AG09309 (cell line): Measurements from ENCODE around the gene PTCRA.
"Not testable (repeated sequence)": the region's sequence is repeated elsewhere in the genome, so short reads cannot be mapped to it uniquely, and the experiment has no call there.

Experiments used
- DNase-seq: peaks from one replicate; pipeline ENCODE4 v3.0.0-alpha.2; 2010; ENCODE audit warnings: low read depth
- H3K4me3 ChIP-seq: 2 replicates; pipeline ENCODE4 v1.5.1; 2011; ENCODE audit warnings: mild to moderate bottlenecking, low read depth, low read length, moderate library complexity; ENCODE audit not compliant: control insufficient read depth
- TF ChIP-seq, protein P1 (sequence below): IDR thresholded peaks from 2 replicates; pipeline ENCODE4 v1.5.1; 2011; ENCODE audit warnings: mild to moderate bottlenecking, low read depth, low read length, inconsistent platforms; ENCODE audit not compliant: insufficient read depth, control insufficient read depth; ENCODE audit errors: missing control alignments

PTCRA gene

DNA sequence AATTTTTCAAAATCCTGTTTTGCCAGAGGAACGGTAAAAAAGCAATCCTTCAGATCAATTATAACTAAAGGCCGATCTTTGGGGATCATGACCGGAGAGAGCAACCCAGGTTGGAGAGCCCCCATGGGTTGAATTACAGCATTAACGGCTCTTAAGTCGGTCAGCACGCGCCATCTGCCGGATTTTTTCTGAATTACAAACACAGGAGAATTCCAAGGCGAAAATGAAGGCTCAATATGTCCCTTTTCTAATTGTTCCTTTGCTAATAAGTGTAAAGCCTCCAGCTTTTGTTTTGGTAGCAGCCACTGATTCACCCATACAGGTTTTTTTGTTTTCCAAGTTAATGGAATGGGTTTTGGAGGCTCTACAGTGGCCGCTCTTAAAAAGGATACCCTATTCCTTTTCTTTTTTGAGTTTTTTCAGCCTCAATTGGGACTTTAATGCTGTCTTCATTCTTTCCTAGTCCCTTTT is 16.9 kb upstream of the PTCRA start:
- H3K4me3 ChIP-seq = no peak overlapping the region
- TF ChIP-seq, protein P1, sequence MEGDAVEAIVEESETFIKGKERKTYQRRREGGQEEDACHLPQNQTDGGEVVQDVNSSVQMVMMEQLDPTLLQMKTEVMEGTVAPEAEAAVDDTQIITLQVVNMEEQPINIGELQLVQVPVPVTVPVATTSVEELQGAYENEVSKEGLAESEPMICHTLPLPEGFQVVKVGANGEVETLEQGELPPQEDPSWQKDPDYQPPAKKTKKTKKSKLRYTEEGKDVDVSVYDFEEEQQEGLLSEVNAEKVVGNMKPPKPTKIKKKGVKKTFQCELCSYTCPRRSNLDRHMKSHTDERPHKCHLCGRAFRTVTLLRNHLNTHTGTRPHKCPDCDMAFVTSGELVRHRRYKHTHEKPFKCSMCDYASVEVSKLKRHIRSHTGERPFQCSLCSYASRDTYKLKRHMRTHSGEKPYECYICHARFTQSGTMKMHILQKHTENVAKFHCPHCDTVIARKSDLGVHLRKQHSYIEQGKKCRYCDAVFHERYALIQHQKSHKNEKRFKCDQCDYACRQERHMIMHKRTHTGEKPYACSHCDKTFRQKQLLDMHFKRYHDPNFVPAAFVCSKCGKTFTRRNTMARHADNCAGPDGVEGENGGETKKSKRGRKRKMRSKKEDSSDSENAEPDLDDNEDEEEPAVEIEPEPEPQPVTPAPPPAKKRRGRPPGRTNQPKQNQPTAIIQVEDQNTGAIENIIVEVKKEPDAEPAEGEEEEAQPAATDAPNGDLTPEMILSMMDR = peak; percentile 56
- DNase-seq = no peak

DNA sequence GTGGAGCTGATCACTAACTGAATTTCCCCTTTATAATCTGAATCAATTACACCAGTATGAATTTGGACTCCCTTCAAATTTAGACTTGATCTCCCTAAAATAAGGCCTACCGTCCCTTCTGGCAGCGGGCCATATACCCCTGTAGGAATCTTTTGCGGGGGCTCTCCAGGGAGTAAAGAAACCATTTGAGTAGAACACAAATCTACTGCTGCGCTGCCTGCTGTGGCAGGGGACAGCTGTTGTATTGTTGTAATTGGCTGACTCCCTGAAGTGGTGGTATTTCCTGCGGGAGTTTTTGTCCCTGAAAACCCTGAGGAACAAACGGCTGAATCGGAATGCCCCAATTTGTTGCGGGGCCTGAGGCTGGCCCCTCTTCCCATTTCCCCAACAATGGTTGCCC is 16.0 kb upstream of the PTCRA start:
- no peak for DNase-seq
- no peak overlapping the region for H3K4me3 ChIP-seq
- TF ChIP-seq, protein P1 = no peak

DNA sequence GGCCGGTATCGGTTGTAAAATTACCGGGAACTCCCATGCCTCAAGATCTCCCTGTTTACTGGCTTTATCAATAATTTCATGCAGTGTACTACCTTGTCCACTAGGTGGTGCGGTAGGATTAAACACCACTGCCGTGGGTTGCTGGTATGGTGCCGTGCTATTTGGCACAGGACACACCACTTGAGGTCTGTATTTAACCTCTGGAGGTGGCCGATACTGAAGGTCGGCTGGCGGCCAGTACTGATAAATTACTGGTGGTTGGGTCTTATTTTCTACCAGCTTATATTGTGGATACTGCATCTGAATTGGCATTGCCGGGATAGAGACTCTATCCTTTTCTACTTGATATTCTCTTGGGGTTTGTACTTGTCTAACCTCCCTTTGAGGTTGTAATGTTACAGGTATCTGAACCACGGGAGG is 14.3 kb upstream of the PTCRA start:
- DNase-seq = no peak
- TF ChIP-seq, protein P1 = peak; percentile 82
- no peak overlapping the region for H3K4me3 ChIP-seq

- H3K4me3 ChIP-seq, DNase-seq: not testable (repeated sequence)
Observed at GRCh38 chr6:42902429-42903263, 13.2 kb upstream of the PTCRA start.

- TF ChIP-seq, protein P1 = no peak
- no peak for DNase-seq
- H3K4me3 ChIP-seq = no peak overlapping the region
Observed at GRCh38 chr6:42904467-42904866, 11.4 kb upstream of the PTCRA start.

DNA sequence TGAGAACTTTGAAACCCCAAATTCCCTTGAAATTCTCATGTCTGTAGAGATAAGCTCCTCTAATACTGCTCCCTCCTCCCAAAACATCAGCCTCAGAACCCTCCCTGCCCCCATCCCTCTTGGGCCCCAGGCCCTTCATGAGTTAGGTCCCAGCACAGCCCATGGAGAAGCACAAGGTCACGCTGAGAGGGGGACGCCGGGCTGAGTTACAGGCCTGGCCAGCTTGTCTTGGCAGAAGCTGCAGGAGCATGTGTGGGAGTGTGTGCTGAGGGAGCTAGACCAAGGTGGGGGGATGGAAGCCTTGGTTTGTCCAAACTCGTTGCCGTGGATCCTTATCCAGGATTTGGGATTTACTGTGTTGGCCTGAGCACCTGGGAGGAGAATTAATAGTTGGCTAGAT is 8.5 kb upstream of the PTCRA start:
- TF ChIP-seq, protein P1 = no peak
- H3K4me3 ChIP-seq = no peak overlapping the region
- DNase-seq = no peak

GRCh38 chr6:42909835-42910234 is 6.0 kb upstream of the PTCRA start:
- TF ChIP-seq, protein P1 = no peak
- H3K4me3 ChIP-seq = no peak overlapping the region
- no peak for DNase-seq
